Measurements from ENCODE around the gene ZNF462.

Gene ZNF462

GRCh38 chr9:107007402-107007801 is 144.4 kb downstream of the ZNF462 start:
- no peak for DNase-seq (ENCODE audit: low read depth in 2 of 2)

DNA sequence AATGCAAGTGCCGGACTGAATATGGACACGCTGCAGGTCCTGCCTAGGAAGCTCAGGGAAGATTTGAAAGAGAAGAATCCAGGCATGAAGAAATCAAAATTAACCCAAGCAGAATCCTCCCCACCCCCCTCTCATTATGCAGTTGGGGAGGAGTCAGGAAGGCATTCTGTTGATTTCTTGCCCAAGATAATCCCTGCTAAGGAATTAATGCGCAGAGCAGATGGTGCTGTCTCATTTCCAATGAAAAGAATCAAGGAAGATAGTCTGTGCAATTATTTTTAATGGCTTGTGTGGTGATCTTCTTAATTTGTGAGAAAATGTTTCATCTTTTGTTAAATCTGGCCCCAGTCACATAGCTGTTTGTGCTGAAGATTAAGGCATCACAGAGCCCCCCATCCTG is 145.0 kb downstream of the ZNF462 start:
- no peak for DNase-seq (ENCODE audit: low read depth in 2 of 2)

GRCh38 chr9:107008447-107008846 is 145.5 kb downstream of the ZNF462 start:
- no peak for DNase-seq (ENCODE audit: low read depth in 2 of 2)

- no peak for DNase-seq (ENCODE audit: low read depth in 2 of 2)
Observed at GRCh38 chr9:107016383-107016782, 153.4 kb downstream of the ZNF462 start.

GRCh38 chr9:107018861-107019545 is 156.0 kb downstream of the ZNF462 start:
- no peak for DNase-seq (ENCODE audit: low read depth in 2 of 2)

GRCh38 chr9:107020040-107020530 is 157.1 kb downstream of the ZNF462 start:
- no peak for DNase-seq (ENCODE audit: low read depth in 2 of 2)

DNA sequence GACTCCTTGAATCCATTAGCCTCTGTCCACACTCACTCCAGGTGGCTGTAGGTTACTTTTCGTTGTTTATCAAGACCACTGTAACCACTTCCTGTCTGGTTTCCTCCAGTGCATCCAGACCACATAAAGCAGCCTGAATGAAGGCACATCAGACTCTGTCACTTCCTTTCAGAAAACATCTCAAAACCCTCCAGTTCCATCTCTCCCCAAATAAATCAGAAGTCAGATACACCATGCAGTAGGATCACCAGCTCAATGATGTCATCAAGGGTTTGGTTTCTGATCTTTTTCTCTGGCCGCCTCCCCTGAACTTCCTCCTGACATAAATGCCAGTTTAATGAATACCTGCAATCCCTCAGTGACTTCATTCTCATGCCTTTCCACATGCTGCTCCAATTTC is 161.2 kb downstream of the ZNF462 start:
- no peak for DNase-seq (ENCODE audit: low read depth in 2 of 2)

GRCh38 chr9:107025260-107026035 is 162.5 kb downstream of the ZNF462 start:
- no peak for DNase-seq (ENCODE audit: low read depth in 2 of 2)

- DNase-seq (ENCODE audit: low read depth in 2 of 2): no peak
Observed at GRCh38 chr9:107029146-107029545, 166.2 kb downstream of the ZNF462 start.

GRCh38 chr9:107033966-107034365 is 171.0 kb downstream of the ZNF462 start:
- no peak for DNase-seq (ENCODE audit: low read depth in 2 of 2)

- no peak for DNase-seq (ENCODE audit: low read depth in 2 of 2)
Observed at GRCh38 chr9:107034831-107035230, 171.9 kb downstream of the ZNF462 start.

GRCh38 chr9:107036367-107036766 is 173.4 kb downstream of the ZNF462 start:
- DNase-seq (ENCODE audit: low read depth in 2 of 2): no peak

DNA sequence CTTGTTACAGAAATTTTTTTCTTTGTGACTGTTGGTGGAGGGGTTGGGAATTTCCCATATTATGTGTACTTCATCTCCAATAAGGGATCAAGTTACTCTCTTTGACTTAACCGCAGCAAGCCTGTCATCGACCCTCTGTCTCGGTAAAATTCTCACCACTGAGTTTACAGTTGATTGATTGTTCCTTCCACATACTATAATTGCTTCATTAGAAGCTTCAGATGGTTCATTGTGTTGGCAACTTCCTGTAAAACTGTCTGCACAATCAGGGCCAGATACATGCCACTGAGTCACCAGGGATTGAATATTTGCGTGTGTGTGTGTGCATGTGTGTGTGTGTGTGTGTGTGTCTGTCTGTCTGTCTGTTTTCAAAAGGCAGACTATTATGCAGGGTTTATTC is 176.6 kb downstream of the ZNF462 start:
- no peak for DNase-seq (ENCODE audit: low read depth in 2 of 2)

GRCh38 chr9:107042606-107043005 is 179.6 kb downstream of the ZNF462 start:
- DNase-seq (ENCODE audit: low read depth in 2 of 2): no peak

- no peak for DNase-seq (ENCODE audit: low read depth in 2 of 2)
Observed at GRCh38 chr9:107043886-107044285, 180.9 kb downstream of the ZNF462 start.

DNA sequence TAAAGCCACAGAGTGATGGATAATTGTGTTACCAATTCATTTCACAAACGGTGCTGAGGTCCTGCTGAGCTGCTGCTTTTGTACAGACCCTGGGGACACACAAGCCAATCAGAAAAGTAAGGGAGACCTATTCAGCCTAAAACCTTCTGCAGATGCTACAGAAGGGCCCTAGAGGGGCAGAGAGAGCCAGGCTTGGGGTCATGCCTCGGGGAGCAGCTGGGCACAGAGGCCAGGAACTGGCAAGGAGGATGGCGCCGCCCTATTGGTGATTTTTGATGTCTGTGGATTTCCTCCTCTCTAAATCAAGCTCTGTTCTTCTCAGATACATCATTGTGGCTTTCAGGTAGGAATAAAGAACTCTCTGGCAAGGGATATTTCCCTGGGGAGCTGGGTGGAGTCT is 181.9 kb downstream of the ZNF462 start:
- DNase-seq (ENCODE audit: low read depth in 2 of 2): no peak

DNA sequence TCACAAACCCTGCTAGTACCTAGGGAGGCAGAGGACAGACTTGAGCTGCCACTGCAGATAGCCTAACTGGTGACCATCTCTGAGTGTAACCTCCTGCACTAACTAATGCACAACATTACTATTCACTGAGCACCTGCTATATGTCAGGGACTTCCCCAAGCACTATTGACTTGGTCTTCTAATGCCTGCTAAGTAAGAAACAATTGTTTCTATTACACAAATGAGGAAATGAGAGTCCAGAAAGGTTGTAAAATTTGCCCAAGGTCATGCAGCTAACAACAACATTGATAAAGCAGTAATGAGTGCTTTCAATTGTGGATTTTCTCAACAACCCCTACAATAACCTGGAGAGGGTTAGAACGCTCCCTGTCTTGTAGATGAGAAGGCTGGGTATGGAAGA is 183.7 kb downstream of the ZNF462 start:
- no peak for DNase-seq (ENCODE audit: low read depth in 2 of 2)

DNA sequence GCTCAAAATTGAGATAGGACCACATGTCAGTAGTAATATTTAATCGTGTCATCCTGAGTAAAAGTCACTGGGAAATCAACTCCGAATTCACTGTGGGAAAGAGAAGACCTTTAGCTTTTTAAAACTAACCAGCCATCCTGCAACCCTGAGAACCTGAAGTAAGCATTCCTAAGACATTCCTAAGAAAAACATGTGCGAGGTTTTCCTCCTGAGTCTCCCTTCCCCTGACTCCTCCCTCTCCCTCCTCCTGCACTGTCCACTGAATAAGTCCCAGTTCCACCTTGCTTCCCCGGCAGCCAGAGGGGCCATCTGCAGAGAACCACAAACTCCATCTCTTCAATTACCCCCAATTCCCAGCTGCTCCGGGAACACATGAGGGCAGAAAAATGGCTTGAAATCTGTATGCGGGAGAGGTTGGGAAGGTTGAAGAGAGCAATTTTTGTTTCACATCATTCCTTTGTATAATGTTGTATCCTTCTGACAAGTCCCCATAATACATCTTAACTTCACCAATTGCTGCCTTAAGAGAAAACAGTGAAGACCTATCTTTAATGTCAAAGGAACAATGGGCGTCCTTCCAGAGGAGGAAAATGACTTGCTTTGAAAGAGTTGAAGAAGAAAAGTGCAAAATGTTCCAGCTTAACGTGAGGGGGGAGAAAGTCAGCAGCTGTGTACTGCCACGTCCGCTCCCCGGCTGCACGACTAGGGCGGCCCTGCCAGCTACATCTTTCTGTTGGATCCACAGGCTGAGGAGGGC is 186.3 kb downstream of the ZNF462 start:
- no peak for DNase-seq (ENCODE audit: low read depth in 2 of 2)

DNA sequence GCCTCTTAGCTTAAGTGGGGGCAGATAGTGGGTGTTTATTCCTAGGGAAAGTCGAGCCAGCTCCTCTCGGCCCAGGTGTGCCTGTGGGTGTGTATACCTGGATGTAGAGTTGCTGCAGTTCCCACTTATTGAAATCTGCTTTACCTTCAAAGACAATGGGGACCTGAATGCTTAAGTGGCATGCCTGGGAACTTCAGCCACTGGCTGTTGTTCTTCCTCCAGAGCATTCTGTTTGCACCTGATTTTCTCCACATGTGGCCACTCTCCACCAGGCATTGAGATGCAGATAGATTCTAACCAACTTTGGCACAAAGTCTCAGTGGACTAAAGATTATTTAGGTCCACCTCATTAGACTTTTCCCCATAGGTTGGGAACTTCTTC is 186.8 kb downstream of the ZNF462 start:
- no peak for DNase-seq (ENCODE audit: low read depth in 2 of 2)

DNA sequence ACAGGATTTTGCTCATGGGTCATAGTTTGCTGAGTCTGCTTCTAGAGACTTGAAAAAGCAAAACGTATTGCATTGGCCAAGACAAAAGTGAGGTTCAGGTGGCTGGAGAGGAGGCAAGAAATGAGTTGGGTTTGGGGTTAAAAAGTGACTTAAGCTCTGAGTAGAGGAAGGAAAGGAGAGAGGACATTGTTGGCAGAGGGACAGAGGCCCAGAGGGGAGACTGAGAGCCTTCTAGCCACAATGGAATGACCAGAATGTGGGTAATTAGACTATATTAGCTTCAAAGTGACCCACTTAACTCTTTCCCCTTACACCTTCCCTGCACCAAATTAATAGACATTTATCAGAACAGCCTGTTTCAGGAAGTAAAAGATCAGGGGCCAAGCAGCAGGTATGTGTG is 188.4 kb downstream of the ZNF462 start:
- no peak for DNase-seq (ENCODE audit: low read depth in 2 of 2)

- DNase-seq (ENCODE audit: low read depth in 2 of 2): no peak
Observed at GRCh38 chr9:107054146-107054545, 191.2 kb downstream of the ZNF462 start.

DNA sequence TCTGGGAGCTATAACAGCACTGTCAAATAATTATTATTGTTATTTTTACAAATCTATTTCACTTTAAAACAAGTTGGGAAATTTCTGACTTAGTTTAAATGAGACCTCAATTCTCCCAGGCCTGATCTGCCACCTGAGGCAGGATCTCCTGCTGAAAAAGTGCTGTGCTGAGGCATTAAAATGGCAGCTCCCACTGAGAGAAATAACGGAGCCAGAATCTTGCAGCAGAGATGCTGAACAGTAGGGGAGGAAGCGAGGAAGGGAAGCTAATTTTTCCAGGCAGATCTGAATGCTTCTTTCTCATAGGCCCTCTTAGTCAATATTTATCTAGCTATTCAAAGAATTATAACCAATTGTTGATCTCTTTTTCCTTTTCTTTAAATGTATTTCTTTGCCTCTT is 196.3 kb downstream of the ZNF462 start:
- DNase-seq (ENCODE audit: low read depth in 2 of 2): no peak

DNA sequence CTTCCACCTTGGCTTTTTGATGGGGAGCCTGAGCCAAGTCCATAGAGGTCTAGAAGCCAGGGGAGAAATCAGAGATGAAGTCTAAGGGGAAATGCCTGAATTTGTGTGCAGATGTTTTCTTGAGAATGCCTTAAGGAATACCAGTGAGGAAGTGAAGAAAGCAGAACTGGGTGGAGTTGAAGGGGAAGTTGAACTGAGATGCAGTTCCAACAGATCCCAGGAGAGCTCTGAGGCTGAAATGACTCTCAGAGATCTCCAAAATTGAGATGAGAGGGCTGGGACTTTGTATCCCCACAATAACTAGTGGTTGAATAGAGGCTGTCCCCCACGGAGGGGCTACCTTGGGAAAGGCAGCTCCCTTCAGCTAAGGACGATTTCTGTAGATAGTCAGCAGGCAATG is 197.1 kb downstream of the ZNF462 start:
- no peak for DNase-seq (ENCODE audit: low read depth in 2 of 2)
